ENCODE results near the gene MARCHF4. TPM values are rescaled to one million over a fixed set of nuclear protein-coding genes. Genes with fewer than 3 reads are reported as not detected.

The MARCHF4 gene
- total and polyA plus RNA-seq, 2 of the 8 experiments (the other 6 are each of a cell fraction or from before 2014, with no cell fraction given): 1.9 to 2.9 TPM

DNA sequence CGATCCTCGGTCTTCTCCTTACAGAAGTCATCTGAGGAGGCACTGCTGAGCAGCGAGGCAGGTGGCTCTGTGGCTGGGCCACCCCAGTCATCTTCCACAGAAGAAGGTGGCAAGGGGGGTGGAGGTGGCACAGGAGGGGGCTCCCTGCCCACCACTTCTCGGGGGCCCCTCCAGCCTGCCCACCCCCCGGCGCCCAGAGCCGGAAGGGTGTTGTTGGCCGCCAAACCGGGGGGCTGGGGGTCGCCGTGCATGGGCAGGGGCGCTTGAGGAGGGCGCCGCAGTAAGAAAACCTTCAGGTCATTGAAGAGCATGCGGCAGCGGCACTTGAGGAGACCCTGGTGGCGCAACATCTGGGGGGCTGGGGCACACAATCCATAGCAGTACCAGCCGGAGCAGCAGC is 2.5 kb downstream of the MARCHF4 start (continued):
- TF ChIP-seq, protein P1, sequence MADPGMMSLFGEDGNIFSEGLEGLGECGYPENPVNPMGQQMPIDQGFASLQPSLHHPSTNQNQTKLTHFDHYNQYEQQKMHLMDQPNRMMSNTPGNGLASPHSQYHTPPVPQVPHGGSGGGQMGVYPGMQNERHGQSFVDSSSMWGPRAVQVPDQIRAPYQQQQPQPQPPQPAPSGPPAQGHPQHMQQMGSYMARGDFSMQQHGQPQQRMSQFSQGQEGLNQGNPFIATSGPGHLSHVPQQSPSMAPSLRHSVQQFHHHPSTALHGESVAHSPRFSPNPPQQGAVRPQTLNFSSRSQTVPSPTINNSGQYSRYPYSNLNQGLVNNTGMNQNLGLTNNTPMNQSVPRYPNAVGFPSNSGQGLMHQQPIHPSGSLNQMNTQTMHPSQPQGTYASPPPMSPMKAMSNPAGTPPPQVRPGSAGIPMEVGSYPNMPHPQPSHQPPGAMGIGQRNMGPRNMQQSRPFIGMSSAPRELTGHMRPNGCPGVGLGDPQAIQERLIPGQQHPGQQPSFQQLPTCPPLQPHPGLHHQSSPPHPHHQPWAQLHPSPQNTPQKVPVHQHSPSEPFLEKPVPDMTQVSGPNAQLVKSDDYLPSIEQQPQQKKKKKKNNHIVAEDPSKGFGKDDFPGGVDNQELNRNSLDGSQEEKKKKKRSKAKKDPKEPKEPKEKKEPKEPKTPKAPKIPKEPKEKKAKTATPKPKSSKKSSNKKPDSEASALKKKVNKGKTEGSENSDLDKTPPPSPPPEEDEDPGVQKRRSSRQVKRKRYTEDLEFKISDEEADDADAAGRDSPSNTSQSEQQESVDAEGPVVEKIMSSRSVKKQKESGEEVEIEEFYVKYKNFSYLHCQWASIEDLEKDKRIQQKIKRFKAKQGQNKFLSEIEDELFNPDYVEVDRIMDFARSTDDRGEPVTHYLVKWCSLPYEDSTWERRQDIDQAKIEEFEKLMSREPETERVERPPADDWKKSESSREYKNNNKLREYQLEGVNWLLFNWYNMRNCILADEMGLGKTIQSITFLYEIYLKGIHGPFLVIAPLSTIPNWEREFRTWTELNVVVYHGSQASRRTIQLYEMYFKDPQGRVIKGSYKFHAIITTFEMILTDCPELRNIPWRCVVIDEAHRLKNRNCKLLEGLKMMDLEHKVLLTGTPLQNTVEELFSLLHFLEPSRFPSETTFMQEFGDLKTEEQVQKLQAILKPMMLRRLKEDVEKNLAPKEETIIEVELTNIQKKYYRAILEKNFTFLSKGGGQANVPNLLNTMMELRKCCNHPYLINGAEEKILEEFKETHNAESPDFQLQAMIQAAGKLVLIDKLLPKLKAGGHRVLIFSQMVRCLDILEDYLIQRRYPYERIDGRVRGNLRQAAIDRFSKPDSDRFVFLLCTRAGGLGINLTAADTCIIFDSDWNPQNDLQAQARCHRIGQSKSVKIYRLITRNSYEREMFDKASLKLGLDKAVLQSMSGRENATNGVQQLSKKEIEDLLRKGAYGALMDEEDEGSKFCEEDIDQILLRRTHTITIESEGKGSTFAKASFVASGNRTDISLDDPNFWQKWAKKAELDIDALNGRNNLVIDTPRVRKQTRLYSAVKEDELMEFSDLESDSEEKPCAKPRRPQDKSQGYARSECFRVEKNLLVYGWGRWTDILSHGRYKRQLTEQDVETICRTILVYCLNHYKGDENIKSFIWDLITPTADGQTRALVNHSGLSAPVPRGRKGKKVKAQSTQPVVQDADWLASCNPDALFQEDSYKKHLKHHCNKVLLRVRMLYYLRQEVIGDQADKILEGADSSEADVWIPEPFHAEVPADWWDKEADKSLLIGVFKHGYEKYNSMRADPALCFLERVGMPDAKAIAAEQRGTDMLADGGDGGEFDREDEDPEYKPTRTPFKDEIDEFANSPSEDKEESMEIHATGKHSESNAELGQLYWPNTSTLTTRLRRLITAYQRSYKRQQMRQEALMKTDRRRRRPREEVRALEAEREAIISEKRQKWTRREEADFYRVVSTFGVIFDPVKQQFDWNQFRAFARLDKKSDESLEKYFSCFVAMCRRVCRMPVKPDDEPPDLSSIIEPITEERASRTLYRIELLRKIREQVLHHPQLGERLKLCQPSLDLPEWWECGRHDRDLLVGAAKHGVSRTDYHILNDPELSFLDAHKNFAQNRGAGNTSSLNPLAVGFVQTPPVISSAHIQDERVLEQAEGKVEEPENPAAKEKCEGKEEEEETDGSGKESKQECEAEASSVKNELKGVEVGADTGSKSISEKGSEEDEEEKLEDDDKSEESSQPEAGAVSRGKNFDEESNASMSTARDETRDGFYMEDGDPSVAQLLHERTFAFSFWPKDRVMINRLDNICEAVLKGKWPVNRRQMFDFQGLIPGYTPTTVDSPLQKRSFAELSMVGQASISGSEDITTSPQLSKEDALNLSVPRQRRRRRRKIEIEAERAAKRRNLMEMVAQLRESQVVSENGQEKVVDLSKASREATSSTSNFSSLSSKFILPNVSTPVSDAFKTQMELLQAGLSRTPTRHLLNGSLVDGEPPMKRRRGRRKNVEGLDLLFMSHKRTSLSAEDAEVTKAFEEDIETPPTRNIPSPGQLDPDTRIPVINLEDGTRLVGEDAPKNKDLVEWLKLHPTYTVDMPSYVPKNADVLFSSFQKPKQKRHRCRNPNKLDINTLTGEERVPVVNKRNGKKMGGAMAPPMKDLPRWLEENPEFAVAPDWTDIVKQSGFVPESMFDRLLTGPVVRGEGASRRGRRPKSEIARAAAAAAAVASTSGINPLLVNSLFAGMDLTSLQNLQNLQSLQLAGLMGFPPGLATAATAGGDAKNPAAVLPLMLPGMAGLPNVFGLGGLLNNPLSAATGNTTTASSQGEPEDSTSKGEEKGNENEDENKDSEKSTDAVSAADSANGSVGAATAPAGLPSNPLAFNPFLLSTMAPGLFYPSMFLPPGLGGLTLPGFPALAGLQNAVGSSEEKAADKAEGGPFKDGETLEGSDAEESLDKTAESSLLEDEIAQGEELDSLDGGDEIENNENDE (IDR thresholded peaks at IDR 0.05; ENCODE audit: insufficient replicate concordance, low read length): no peak
- no peak for TF ChIP-seq RAD21 (IDR thresholded peaks at IDR 0.05 in 1 of 2, conservative IDR thresholded peaks at IDR 0.05 in 1 of 2; ENCODE audit: low read depth in 2 of 2, low read length in 2 of 2)
- TF ChIP-seq, protein P2, sequence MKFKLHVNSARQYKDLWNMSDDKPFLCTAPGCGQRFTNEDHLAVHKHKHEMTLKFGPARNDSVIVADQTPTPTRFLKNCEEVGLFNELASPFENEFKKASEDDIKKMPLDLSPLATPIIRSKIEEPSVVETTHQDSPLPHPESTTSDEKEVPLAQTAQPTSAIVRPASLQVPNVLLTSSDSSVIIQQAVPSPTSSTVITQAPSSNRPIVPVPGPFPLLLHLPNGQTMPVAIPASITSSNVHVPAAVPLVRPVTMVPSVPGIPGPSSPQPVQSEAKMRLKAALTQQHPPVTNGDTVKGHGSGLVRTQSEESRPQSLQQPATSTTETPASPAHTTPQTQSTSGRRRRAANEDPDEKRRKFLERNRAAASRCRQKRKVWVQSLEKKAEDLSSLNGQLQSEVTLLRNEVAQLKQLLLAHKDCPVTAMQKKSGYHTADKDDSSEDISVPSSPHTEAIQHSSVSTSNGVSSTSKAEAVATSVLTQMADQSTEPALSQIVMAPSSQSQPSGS (IDR thresholded peaks at IDR 0.05; ENCODE audit: low read length): no peak

Measured in H1 (cell line).